Coronary artery (tissue), 2 donors: ENCODE measurements around the gene TRAPPC3L.

Source experiments
- DNase-seq: peaks from one replicate; pipeline ENCODE4 v3.0.0-alpha.2; 2017; ENCODE audit warnings: low spot score
- H3K27ac ChIP-seq, 2 donors: fragments of 200-600 bp; sonication (generic); one replicate each; pipeline ENCODE4 v1.5.1; 2016 to 2019
- H3K4me3 ChIP-seq: fragments of 200-600 bp; sonication (generic); 2 replicates; pipeline ENCODE4 v1.5.1; 2016; ENCODE audit warnings: mild to moderate bottlenecking, moderate library complexity
- TF ChIP-seq, protein P1 (sequence below): fragments of 200-600 bp; sonication (generic); IDR thresholded peaks from one replicate; pipeline ENCODE4 v1.5.1; 2019; ENCODE audit warnings: antibody characterized with exemption

TRAPPC3L gene

DNA sequence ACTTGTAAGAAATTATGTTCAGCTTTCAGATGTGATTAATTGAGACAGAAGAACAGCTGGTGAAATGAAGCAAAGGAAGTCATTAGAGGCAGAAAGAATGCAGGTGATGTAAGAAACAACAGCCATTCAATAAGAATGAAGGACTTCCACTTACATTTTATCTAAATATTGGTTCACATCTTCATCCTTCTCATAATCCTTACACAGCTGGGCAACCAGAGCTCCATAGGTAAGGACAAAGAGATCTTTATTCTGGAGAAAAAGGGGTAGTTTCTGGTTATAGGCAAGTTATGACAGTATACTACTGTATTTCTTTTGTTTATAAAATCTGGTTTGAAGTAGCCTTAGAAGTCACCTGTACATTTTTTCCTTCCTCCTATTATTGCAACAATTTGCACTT lies 2.3 kb downstream of the TRAPPC3L start:
- no peak for DNase-seq
- no peak overlapping the region for H3K27ac ChIP-seq
- no peak overlapping the region for H3K4me3 ChIP-seq
- TF ChIP-seq, protein P1, sequence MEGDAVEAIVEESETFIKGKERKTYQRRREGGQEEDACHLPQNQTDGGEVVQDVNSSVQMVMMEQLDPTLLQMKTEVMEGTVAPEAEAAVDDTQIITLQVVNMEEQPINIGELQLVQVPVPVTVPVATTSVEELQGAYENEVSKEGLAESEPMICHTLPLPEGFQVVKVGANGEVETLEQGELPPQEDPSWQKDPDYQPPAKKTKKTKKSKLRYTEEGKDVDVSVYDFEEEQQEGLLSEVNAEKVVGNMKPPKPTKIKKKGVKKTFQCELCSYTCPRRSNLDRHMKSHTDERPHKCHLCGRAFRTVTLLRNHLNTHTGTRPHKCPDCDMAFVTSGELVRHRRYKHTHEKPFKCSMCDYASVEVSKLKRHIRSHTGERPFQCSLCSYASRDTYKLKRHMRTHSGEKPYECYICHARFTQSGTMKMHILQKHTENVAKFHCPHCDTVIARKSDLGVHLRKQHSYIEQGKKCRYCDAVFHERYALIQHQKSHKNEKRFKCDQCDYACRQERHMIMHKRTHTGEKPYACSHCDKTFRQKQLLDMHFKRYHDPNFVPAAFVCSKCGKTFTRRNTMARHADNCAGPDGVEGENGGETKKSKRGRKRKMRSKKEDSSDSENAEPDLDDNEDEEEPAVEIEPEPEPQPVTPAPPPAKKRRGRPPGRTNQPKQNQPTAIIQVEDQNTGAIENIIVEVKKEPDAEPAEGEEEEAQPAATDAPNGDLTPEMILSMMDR = no peak

DNA sequence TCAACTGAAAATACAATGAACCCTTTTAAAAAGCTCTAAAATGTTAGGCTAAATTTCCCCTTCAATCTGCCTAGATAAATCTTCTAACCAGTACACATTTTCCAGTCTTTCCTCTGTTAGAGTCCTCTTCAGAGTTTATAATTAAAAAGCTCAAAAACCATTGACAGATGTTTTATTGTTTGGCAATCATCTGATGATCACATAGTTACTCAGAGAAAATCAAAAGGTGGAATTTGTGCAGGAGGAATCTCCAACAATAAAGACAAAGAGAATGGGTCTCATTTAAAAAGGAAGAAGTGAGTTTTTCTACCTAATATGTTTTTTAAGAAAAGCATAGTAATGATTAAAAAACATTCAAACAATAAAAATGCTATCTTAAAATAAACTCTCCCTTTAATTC lies 3.1 kb downstream of the TRAPPC3L start:
- no peak overlapping the region for H3K27ac ChIP-seq
- no peak for DNase-seq
- no peak overlapping the region for H3K4me3 ChIP-seq
- TF ChIP-seq, protein P1 = no peak

DNA sequence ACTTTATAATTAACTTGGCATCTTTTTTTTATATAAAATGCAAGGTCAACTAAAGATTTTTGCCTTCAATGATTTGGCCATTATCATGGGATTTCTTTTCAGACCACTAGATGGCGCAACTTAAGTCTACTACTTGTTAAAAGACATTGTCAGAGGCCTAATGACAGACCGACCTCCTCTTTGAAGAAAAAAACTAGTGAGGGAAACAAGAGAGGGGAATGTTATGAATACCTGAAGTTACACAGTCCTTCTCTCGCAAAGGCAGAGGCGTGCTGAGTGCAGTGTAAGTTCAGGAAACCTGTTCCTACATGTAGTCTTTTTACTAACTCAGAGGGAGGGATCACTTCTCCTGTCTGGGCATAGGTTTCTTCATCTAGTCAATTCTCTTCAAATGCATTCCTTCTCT lies 9.3 kb downstream of the TRAPPC3L start:
- no peak for DNase-seq
- H3K4me3 ChIP-seq = no peak overlapping the region
- H3K27ac ChIP-seq = no peak overlapping the region
- TF ChIP-seq, protein P1 = peak; percentile 50

DNA sequence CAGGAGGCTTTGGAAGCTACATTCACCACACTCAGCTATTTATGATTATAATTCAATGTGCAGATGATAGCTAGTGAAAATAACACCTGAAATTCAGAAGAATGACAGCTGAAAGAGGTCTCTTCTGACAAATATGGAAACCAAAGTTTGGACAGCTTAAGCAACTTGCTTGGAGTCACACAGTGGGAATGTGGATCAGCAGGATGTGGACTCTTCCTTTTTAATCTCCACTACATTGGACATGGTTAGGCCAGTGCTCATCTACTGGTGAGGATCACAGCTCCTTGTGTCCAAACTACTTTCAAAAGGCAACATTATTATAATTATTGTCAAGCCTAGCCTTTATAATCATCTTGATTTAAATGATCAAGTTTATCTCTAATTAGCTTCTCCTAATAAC lies 10.4 kb downstream of the TRAPPC3L start:
- H3K27ac ChIP-seq = no peak overlapping the region
- DNase-seq = no peak
- H3K4me3 ChIP-seq = no peak overlapping the region
- TF ChIP-seq, protein P1 = no peak

DNA sequence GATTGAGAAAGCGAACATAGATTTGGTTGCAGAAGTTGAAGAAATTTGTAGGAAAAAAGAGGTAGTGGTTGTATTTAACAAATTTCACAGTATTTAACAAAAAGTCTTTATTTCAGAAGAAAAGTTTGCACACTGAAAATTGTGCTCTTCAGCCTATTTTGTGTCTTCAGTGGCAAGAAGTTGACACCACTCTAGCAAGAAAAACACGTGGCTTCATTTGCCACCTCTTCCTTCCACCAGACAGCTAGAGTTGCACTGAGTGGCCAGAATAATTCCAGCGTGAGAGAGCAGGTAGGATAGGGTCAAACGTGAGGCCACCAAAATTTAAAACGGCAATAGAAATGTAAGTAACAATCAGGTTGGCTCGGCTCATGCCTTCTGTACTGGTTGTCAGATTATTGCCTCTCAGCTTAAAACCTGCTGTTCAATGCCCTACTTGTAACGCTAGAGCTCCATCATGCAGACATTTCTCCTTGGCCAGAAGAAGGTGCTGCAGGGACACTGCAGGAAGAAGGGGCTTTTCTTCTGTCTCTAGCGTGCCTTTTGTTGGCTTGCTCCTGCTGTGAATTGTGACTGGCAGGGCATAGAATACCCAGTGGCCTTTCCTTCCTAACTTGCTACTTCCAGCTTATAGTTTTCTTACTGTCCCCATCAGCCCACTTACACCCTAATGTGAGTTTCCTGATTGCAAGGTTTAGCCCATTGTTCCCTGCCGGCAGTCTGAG lies 12.1 kb downstream of the TRAPPC3L start:
- Histone ChIP-seq H3K4me3 (no peak overlapping the region), H3K27ac (no peak overlapping the region)
- TF ChIP-seq, protein P1 = no peak
- no peak for DNase-seq

- TF ChIP-seq, protein P1 = peak; percentile 60
- no peak for DNase-seq
Observed at GRCh38 chr6:116531675-116532570, 13.6 kb downstream of the TRAPPC3L start.

More at GRCh38 chr6:116531675-116532570, 13.6 kb downstream of the TRAPPC3L start:
- H3K4me3 ChIP-seq = no peak overlapping the region
- H3K27ac ChIP-seq = no peak overlapping the region
